ENCODE data around the gene UBXN4.
"Not testable (repeated sequence)": the region's sequence is repeated elsewhere in the genome, so short reads cannot be mapped to it uniquely, and the experiment has no call there.

The UBXN4 gene

GRCh38 chr2:135762530-135762929 lies 20.9 kb downstream of the UBXN4 start:
- no peak for DNase-seq (ENCODE audit: low spot score)

- DNase-seq (ENCODE audit: low spot score): no peak
Measured at GRCh38 chr2:135768863-135769262, 27.2 kb downstream of the UBXN4 start.

- no peak for DNase-seq (ENCODE audit: low spot score)
Measured at GRCh38 chr2:135773319-135773718, 31.7 kb downstream of the UBXN4 start.

- no peak for DNase-seq (ENCODE audit: low spot score)
Measured at GRCh38 chr2:135773917-135774316, 32.3 kb downstream of the UBXN4 start.

GRCh38 chr2:135775420-135775819 lies 33.8 kb downstream of the UBXN4 start:
- no peak for DNase-seq (ENCODE audit: low spot score)

GRCh38 chr2:135776367-135776766 lies 34.7 kb downstream of the UBXN4 start:
- no peak for DNase-seq (ENCODE audit: low spot score)

GRCh38 chr2:135782231-135782630 lies 40.6 kb downstream of the UBXN4 start:
- no peak for DNase-seq (ENCODE audit: low spot score)

GRCh38 chr2:135783439-135783838 lies 41.8 kb downstream of the UBXN4 start:
- no peak for DNase-seq (ENCODE audit: low spot score)

GRCh38 chr2:135785032-135785431 lies 43.4 kb downstream of the UBXN4 start:
- peak; percentile 44 for DNase-seq (ENCODE audit: low spot score)

- no peak for DNase-seq (ENCODE audit: low spot score)
Measured at GRCh38 chr2:135786823-135787222, 45.2 kb downstream of the UBXN4 start.

GRCh38 chr2:135790423-135790822 lies 48.8 kb downstream of the UBXN4 start:
- DNase-seq (ENCODE audit: low spot score): no peak

- no peak for DNase-seq (ENCODE audit: low spot score)
Measured at GRCh38 chr2:135791418-135792190, 49.9 kb downstream of the UBXN4 start.

GRCh38 chr2:135792401-135793150 lies 50.9 kb downstream of the UBXN4 start:
- no peak for DNase-seq (ENCODE audit: low spot score)

GRCh38 chr2:135795641-135796040 lies 54.0 kb downstream of the UBXN4 start:
- DNase-seq (ENCODE audit: low spot score): not testable (repeated sequence)

- DNase-seq (ENCODE audit: low spot score): no peak
Measured at GRCh38 chr2:135796606-135797005, 55.0 kb downstream of the UBXN4 start.

- DNase-seq (ENCODE audit: low spot score): peak; percentile 88
Measured at GRCh38 chr2:135797497-135798274, 56.0 kb downstream of the UBXN4 start.

- DNase-seq (ENCODE audit: low spot score): no peak
Measured at GRCh38 chr2:135798275-135798705, 56.6 kb downstream of the UBXN4 start.

GRCh38 chr2:135798762-135799161 lies 57.1 kb downstream of the UBXN4 start:
- DNase-seq (ENCODE audit: low spot score): peak; percentile 53

GRCh38 chr2:135799738-135800137 lies 58.1 kb downstream of the UBXN4 start:
- DNase-seq (ENCODE audit: low spot score): peak; percentile 31

GRCh38 chr2:135800513-135801460 lies 59.1 kb downstream of the UBXN4 start:
- DNase-seq (ENCODE audit: low spot score): no peak

GRCh38 chr2:135802350-135802749 lies 60.7 kb downstream of the UBXN4 start:
- DNase-seq (ENCODE audit: low spot score): no peak

Measured in NAMALWA (cell line).